HG03064 (cell line): ENCODE results near the gene SIM2.

Experiments used
- ATAC-seq: cut with Tn5 transposase; IDR thresholded peaks from one replicate; pipeline ENCODE4 v1.9.1; 2021; ENCODE audit warnings: low read depth; ENCODE audit not compliant: unreplicated experiment

The SIM2 gene

GRCh38 chr21:36699546-36700294, 805 bp downstream of the SIM2 start:
- no peak for ATAC-seq

- no peak for ATAC-seq
Observed at GRCh38 chr21:36700295-36700970, 1.5 kb downstream of the SIM2 start.

- ATAC-seq: no peak
Observed at GRCh38 chr21:36700971-36701755, 2.2 kb downstream of the SIM2 start.

- ATAC-seq: no peak
Observed at GRCh38 chr21:36701756-36702621, 3.1 kb downstream of the SIM2 start.

GRCh38 chr21:36702622-36702968, 3.7 kb downstream of the SIM2 start:
- no peak for ATAC-seq

GRCh38 chr21:36703123-36703522, 4.2 kb downstream of the SIM2 start:
- no peak for ATAC-seq

- ATAC-seq: no peak
Observed at GRCh38 chr21:36703626-36704280, 4.8 kb downstream of the SIM2 start.

GRCh38 chr21:36704281-36704957, 5.5 kb downstream of the SIM2 start:
- no peak for ATAC-seq

GRCh38 chr21:36704958-36705678, 6.2 kb downstream of the SIM2 start:
- no peak for ATAC-seq

- no peak for ATAC-seq
Observed at GRCh38 chr21:36705679-36706481, 7.0 kb downstream of the SIM2 start.

GRCh38 chr21:36706482-36706852, 7.6 kb downstream of the SIM2 start:
- ATAC-seq: no peak

GRCh38 chr21:36706951-36707762, 8.2 kb downstream of the SIM2 start:
- no peak for ATAC-seq

- ATAC-seq: no peak
Observed at GRCh38 chr21:36707763-36708285, 8.9 kb downstream of the SIM2 start.

- ATAC-seq: no peak
Observed at GRCh38 chr21:36708286-36709029, 9.5 kb downstream of the SIM2 start.

GRCh38 chr21:36709030-36709867, 10.3 kb downstream of the SIM2 start:
- ATAC-seq: no peak
